C4-2B (cell line): ENCODE data around the gene ADM.

Experiments
- CTCF ChIP-seq: fragments of 450-650 bp; conservative IDR thresholded peaks from 2 replicates; pipeline ENCODE4 v1.5.1; 2017; ENCODE audit warnings: mild to moderate bottlenecking
- ZFX ChIP-seq: fragments of 450-650 bp; IDR thresholded peaks from 2 replicates; pipeline ENCODE4 v1.6.1; 2017

GRCh38 chr11:10268746-10269488 lies 36.0 kb upstream of the ADM start:
- no peak for TF ChIP-seq CTCF
- TF ChIP-seq ZFX, result no peak
